H1 (cell line): ENCODE data around the gene MPHOSPH9. TPM values are rescaled to one million over a fixed set of nuclear protein-coding genes. Genes with fewer than 3 reads are reported as not detected.
"Not testable (repeated sequence)": the region's sequence is repeated elsewhere in the genome, so short reads cannot be mapped to it uniquely, and the experiment has no call there.

Experiments
- CTCF ChIA-PET: fragments of 300-600 bp; sonication (Branson Sonifier 250); formaldehyde crosslinking; loops from one replicate; lab custom pipeline; 2021; ENCODE audit not compliant: partially characterized antibody; lab: Charles Lee
- POLR2A ChIA-PET: fragments of 300-600 bp; sonication (Branson Sonifier 250); formaldehyde crosslinking; loops from one replicate; lab custom pipeline; 2021; ENCODE audit warnings: inconsistent platforms; ENCODE audit not compliant: partially characterized antibody; lab: Charles Lee
- DNase-seq, 2 experiments: peaks; one replicate each; pipeline versions ENCODE4 v3.0.0 to v3.0.0-alpha.2; 2010 to 2022; ENCODE audit warnings: low spot score in 2 of 2, low read depth in 1 of 2, mixed read lengths in 1 of 2
- FAIRE-seq: peaks from 2 replicates; lab custom pipeline; 2011; peaks lifted over from hg19 to GRCh38; lab: Jason Lieb, UNC
- H2AFZ ChIP-seq: 2 replicates; pipeline ENCODE4 v1.8.1; 2012; ENCODE audit warnings: low read length, inconsistent platforms
- H2AK5ac ChIP-seq: 2 replicates; pipeline ENCODE4 v1.6.1; 2013; ENCODE audit warnings: low read depth, low read length
- H2BK120ac ChIP-seq: replicated peaks from 2 replicates; pipeline ENCODE3; 2013; ENCODE audit warnings: low read depth, low read length, inconsistent platforms
- H2BK12ac ChIP-seq: 2 replicates; pipeline ENCODE4 v1.6.1; 2013; ENCODE audit warnings: low read depth, low read length
- H2BK15ac ChIP-seq: 2 replicates; pipeline ENCODE4 v1.6.1; 2013; ENCODE audit warnings: low read length
- H2BK20ac ChIP-seq: 2 replicates; pipeline ENCODE4 v1.6.1; 2013; ENCODE audit warnings: low read length
- H2BK5ac ChIP-seq: 2 replicates; pipeline ENCODE4 v1.6.1; 2013; ENCODE audit warnings: low read depth, low read length
- H3K14ac ChIP-seq: 2 replicates; pipeline ENCODE4 v1.6.1; 2013; ENCODE audit warnings: inconsistent platforms; ENCODE audit not compliant: insufficient read length
- H3K18ac ChIP-seq: 2 replicates; pipeline ENCODE4 v1.6.1; 2013; ENCODE audit warnings: low read length; ENCODE audit errors: extremely low read depth
- H3K23ac ChIP-seq: 2 replicates; pipeline ENCODE4 v1.6.1; 2013; ENCODE audit warnings: inconsistent platforms; ENCODE audit not compliant: insufficient read length
- H3K23me2 ChIP-seq: 2 replicates; pipeline ENCODE4 v1.6.1; 2013; ENCODE audit warnings: low read depth, low read length
- H3K27ac ChIP-seq: 2 replicates; pipeline ENCODE4 v1.6.1; 2011; ENCODE audit warnings: low read depth, low read length, inconsistent platforms
- H3K27me3 ChIP-seq, 4 experiments: replicated peaks in 1 of 4; 1 replicate in 1 of 4; 2 replicates in 3 of 4; pipeline versions ENCODE4 v1.6.1 to v1.8.1; 2011 to 2013; ENCODE audit warnings: low read length in 3 of 4, mild to moderate bottlenecking in 3 of 4, inconsistent platforms in 2 of 4, mixed read lengths in 2 of 4, moderate library complexity in 1 of 4; ENCODE audit not compliant: control insufficient read depth in 3 of 4, insufficient read depth in 3 of 4; ENCODE audit errors: extremely low read depth in 1 of 4
- H3K36me3 ChIP-seq, 4 experiments: 2 replicates each; pipeline versions ENCODE4 v1.6.1 to v1.8.1; 2011 to 2013; ENCODE audit warnings: mild to moderate bottlenecking in 4 of 4, low read length in 3 of 4, moderate library complexity in 2 of 4, control low read depth in 1 of 4, inconsistent platforms in 1 of 4; ENCODE audit not compliant: insufficient read depth in 4 of 4, control insufficient read depth in 2 of 4
- H3K4ac ChIP-seq: replicated peaks from 2 replicates; pipeline ENCODE3; 2013; ENCODE audit warnings: low read length, low read depth, mixed read lengths, inconsistent platforms; ENCODE audit not compliant: insufficient read length
- H3K4me1 ChIP-seq, 4 experiments: replicated peaks in 1 of 4; 1 replicate in 1 of 4; 2 replicates in 3 of 4; pipeline versions ENCODE4 v1.6.1 to v1.8.1; 2011 to 2013; ENCODE audit warnings: low read length in 3 of 4, inconsistent platforms in 2 of 4, mixed read lengths in 1 of 4; ENCODE audit not compliant: insufficient read depth in 4 of 4, control insufficient read depth in 3 of 4
- H3K4me2 ChIP-seq, 2 experiments: 2 replicates each; pipeline versions ENCODE4 v1.6.1 to v1.8.1; 2011 to 2013; ENCODE audit warnings: low read depth in 2 of 2, low read length in 2 of 2, control low read depth in 1 of 2, inconsistent platforms in 1 of 2, mild to moderate bottlenecking in 1 of 2; ENCODE audit not compliant: insufficient read depth in 1 of 2
- H3K4me3 ChIP-seq, 4 experiments: fragments of 200-600, 300-600 bp in 1 of 4; sonication (generic), shearing (Covaris generic), sonication (Bioruptor Twin) in 1 of 4; 2 replicates each; pipeline versions ENCODE4 v1.5.1 to v1.8.1; 2011 to 2016; ENCODE audit warnings: low read length in 4 of 4, low read depth in 3 of 4, control low read depth in 2 of 4, inconsistent platforms in 2 of 4, mild to moderate bottlenecking in 2 of 4, mixed read lengths in 1 of 4, moderate library complexity in 1 of 4; ENCODE audit not compliant: insufficient read depth in 2 of 4; ENCODE audit errors: extremely low read depth in 1 of 4
- H3K56ac ChIP-seq: replicated peaks from 2 replicates; pipeline ENCODE3; 2013; ENCODE audit warnings: low read depth, mild to moderate bottlenecking, mixed read lengths, low read length, inconsistent platforms; ENCODE audit not compliant: insufficient read length
- H3K79me1 ChIP-seq: 2 replicates; pipeline ENCODE4 v1.6.1; 2013; ENCODE audit warnings: low read depth, low read length, control low read depth
- H3K79me2 ChIP-seq, 2 experiments: 2 replicates each; pipeline versions ENCODE4 v1.6.1 to v1.8.1; 2012 to 2013; ENCODE audit warnings: low read length in 2 of 2, mild to moderate bottlenecking in 2 of 2, inconsistent platforms in 1 of 2; ENCODE audit not compliant: insufficient read depth in 2 of 2, control insufficient read depth in 1 of 2
- H3K9ac ChIP-seq, 4 experiments: replicated peaks in 1 of 4; 1 replicate in 1 of 4; 2 replicates in 3 of 4; pipeline versions ENCODE4 v1.6.1 to v1.8.1; 2011 to 2013; ENCODE audit warnings: low read depth in 3 of 4, low read length in 3 of 4, control low read depth in 2 of 4, mild to moderate bottlenecking in 2 of 4, moderate library complexity in 2 of 4, inconsistent platforms in 1 of 4; ENCODE audit errors: extremely low read depth in 1 of 4
- H3K9me3 ChIP-seq, 2 experiments: 2 replicates each; pipeline versions ENCODE4 v1.6.1 to v1.8.1; 2012 to 2013; ENCODE audit warnings: mild to moderate bottlenecking in 2 of 2, moderate library complexity in 2 of 2, control low read depth in 1 of 2, inconsistent platforms in 1 of 2, low read depth in 1 of 2, low read length in 1 of 2, mixed read lengths in 1 of 2; ENCODE audit not compliant: insufficient read depth in 2 of 2
- H4K20me1 ChIP-seq, 2 experiments: replicated peaks in 1 of 2; 2 replicates each; pipeline versions ENCODE3 to v1.8.1; 2011 to 2013; ENCODE audit warnings: inconsistent platforms in 2 of 2, low read length in 2 of 2, mild to moderate bottlenecking in 1 of 2; ENCODE audit not compliant: insufficient read depth in 2 of 2, control insufficient read depth in 1 of 2
- H4K5ac ChIP-seq: 2 replicates; pipeline ENCODE4 v1.6.1; 2013; ENCODE audit warnings: low read length, low read depth, mixed read lengths, inconsistent platforms; ENCODE audit not compliant: insufficient read length
- H4K8ac ChIP-seq: 2 replicates; pipeline ENCODE4 v1.8.0; 2013; ENCODE audit warnings: mild to moderate bottlenecking, moderate library complexity, low read length, inconsistent platforms; ENCODE audit not compliant: insufficient read depth; ENCODE audit errors: extremely low read depth
- H4K91ac ChIP-seq: replicated peaks from 2 replicates; pipeline ENCODE3; 2013; ENCODE audit warnings: low read length, mixed read lengths, inconsistent platforms; ENCODE audit not compliant: insufficient read length
- WGBS, 2 experiments: shearing (Covaris generic) in 1 of 2; methylation state at CpG; one replicate each; pipeline versions ENCODE4 v1.1.6 to v1.1.7; 2013 to 2015; ENCODE audit warnings: low lambda C conversion rate in 2 of 2, mixed read lengths in 2 of 2, inconsistent platforms in 1 of 2, low coverage in 1 of 2, missing lambda C conversion rate in 1 of 2; ENCODE audit not compliant: insufficient replicate concordance in 2 of 2, insufficient coverage in 1 of 2, insufficient read length in 1 of 2; ENCODE audit errors: extremely low coverage in 1 of 2, missing lambda C conversion rate in 1 of 2; 5-methylcytosine and 5-hydroxymethylcytosine counted together
- polyA plus RNA-seq, 7 experiments: library from polyadenylated mRNA; depleted of rRNA in 3 of 7; stranded (reverse) in 5 of 7; unstranded in 2 of 7; fragments of >200 nt in 5 of 7; fragments of 200-250 nt in 2 of 7; gene quantifications; 1 replicate in 5 of 7; 2 replicates in 1 of 7; 4 replicates in 1 of 7; pipeline versions ENCODE4 v1.2.1 to v1.2.3, GENCODE V29; 2011 to 2013; ENCODE audit warnings: missing spikeins in 2 of 7, mixed read lengths in 2 of 7
- total RNA-seq: library from RNA; stranded (reverse); fragmentation: NEBNext Ultra II Directional; extraction: Animal tissue kit (Norgen Biotek cat#: 25700); gene quantifications from 2 replicates; pipeline ENCODE4 v1.2.1, GENCODE V29; 2021

MPHOSPH9 gene
- total and polyA plus RNA-seq, 2 of the 8 experiments (the other 6 are each of a cell fraction or from before 2014, with no cell fraction given), result 8.8 to 48.8 TPM

DNA sequence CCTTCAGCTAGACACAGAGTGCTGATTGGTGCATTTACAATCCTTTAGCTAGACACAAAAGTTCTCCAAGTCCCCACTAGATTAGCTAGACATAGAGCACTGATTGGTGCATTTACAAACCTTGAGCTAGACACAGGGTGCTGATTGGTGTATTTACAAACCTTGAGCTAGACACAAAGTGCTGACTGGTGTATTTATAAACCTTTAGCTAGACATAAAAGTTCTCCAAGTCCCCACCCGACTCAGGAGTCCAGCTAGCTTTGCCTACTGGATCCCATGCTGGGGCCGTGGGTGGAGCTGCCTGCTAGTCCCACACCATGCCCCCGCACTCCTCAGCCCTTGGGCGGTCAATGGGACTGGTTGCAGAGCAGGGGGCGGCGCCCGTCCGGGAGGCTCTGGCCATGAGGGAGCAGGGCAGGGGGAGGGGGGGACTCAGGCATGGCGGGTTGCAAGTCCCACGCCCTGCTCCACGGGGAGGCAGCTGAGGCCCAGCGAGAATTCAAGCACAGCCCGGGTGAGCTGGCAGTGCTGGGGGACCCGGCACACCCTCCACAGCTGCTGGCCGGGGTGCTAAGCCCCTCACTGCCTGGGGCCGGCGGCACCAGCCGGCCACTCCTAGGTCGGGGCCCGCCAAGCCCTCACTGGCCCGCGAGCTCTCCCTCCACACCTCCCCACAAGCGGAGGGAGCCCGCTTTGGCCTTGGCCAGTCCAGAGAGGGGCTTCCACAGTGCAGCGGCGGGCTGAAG lies 16.2 kb upstream of the MPHOSPH9 start:
- H3K27me3 ChIP-seq, H3K4me2 ChIP-seq, H3K23me2 ChIP-seq, H2BK12ac ChIP-seq, H4K8ac ChIP-seq, H3K14ac ChIP-seq, H3K4me3 ChIP-seq, H3K4me1 ChIP-seq, H4K5ac ChIP-seq, H3K56ac ChIP-seq, H2BK20ac ChIP-seq, H4K91ac ChIP-seq, H3K18ac ChIP-seq, H3K4ac ChIP-seq, H4K20me1 ChIP-seq, FAIRE-seq, H3K79me1 ChIP-seq, H3K27ac ChIP-seq, DNase-seq, H2BK5ac ChIP-seq, H3K9ac ChIP-seq, H2BK120ac ChIP-seq, H3K23ac ChIP-seq, H2AFZ ChIP-seq, H2AK5ac ChIP-seq, H2BK15ac ChIP-seq: not testable (repeated sequence)
- ChIA-PET CTCF (interaction anchor here (0.7 to 3.5 kb wide), 6 partner anchors 8 to 297 kb away, joined by 3 to 20 read pairs (median 3); no protein-coding TSS in a partner anchor), POLR2A (interaction anchor here (0.7 to 5.3 kb wide), 5 partner anchors 14 to 268 kb away, joined by 3 to 27 read pairs (median 4); partner anchors contain the start of genes MPHOSPH9 and MTRFR)
- Histone ChIP-seq H3K79me2 (peaks cover 0 to 15% of the 10 kb centered on the region in 2 experiments; a peak in 1 of 4 replicates), H3K36me3 (peaks cover 0 to 21% (median 9%) of the 10 kb centered on the region in 4 experiments; a peak in 4 of 8 replicates), H3K9me3 (peaks cover 5 to 11% of the 10 kb centered on the region in 2 experiments)
- 98% methylated on average over 21 of the region's 26 CpGs; no CpG with 5 or more reads in 1 of the 2 experiments for WGBS, 2 experiments
